ENCODE measurements around the gene FAM184A. TPM values are rescaled to one million over a fixed set of nuclear protein-coding genes. Genes with fewer than 3 reads are reported as not detected.

The FAM184A gene
- total RNA-seq, 1 donor from 2014 or later = 0.59 TPM

DNA sequence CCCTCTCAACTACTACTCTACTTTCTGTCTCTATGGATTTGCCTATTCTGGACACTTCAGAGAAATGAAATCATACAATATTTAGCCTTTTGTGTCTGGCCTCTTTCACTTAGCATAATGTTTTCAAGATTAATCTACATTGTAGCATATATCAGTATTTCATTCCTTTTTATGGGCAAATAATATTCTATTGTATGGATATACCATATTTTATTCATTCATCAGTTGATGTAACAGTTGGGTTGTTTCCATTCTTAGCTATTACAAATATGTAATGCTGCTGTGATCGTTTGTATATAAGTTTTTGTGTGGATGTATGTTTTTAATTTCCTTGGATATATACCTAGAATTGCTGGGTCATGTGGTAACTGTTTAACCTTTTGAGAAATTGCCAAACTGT is 23.4 kb downstream of the FAM184A start:
- Mint-ChIP-seq H3K27me3 (ENCODE audit: unreplicated experiment) (peaks cover 3% of the 10 kb centered on the region), H3K9me3 (ENCODE audit: unreplicated experiment) (no peaks in the 10 kb centered on the region), H3K4me1 (ENCODE audit: unreplicated experiment) (no peaks in the 10 kb centered on the region), H3K27ac (ENCODE audit: unreplicated experiment) (no peak overlapping the region), H3K4me3 (ENCODE audit: unreplicated experiment) (no peak overlapping the region), H3K36me3 (ENCODE audit: unreplicated experiment) (no peaks in the 10 kb centered on the region)
- no peak for DNase-seq (ENCODE audit: extremely low spot score, unreplicated experiment)
- TF ChIP-seq, protein P1, sequence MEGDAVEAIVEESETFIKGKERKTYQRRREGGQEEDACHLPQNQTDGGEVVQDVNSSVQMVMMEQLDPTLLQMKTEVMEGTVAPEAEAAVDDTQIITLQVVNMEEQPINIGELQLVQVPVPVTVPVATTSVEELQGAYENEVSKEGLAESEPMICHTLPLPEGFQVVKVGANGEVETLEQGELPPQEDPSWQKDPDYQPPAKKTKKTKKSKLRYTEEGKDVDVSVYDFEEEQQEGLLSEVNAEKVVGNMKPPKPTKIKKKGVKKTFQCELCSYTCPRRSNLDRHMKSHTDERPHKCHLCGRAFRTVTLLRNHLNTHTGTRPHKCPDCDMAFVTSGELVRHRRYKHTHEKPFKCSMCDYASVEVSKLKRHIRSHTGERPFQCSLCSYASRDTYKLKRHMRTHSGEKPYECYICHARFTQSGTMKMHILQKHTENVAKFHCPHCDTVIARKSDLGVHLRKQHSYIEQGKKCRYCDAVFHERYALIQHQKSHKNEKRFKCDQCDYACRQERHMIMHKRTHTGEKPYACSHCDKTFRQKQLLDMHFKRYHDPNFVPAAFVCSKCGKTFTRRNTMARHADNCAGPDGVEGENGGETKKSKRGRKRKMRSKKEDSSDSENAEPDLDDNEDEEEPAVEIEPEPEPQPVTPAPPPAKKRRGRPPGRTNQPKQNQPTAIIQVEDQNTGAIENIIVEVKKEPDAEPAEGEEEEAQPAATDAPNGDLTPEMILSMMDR (IDR thresholded peaks at IDR 0.05) = no peak

DNA sequence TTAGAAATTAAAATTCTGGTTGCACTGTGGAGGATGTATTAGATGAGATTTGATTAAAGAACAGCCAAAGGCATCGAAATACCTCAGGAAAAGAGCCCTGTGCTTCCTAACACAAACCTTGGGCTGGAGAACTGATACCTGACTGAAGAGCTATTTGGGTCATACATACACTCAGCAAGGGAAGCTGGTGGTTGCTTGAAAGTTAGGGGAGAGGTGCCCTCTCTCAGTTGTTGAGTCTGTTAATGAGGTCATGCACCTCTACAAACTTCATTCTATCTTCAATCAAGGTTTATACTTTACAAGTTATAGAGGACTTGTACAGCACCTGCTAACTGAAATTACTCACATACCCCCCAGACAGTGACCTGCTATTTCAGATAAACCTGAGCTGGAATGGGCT is 25.5 kb downstream of the FAM184A start:
- Mint-ChIP-seq H3K27ac (ENCODE audit: unreplicated experiment) (no peak overlapping the region), H3K9me3 (ENCODE audit: unreplicated experiment) (no peaks in the 10 kb centered on the region), H3K27me3 (ENCODE audit: unreplicated experiment) (peaks cover 3% of the 10 kb centered on the region), H3K4me3 (ENCODE audit: unreplicated experiment) (no peak overlapping the region), H3K36me3 (ENCODE audit: unreplicated experiment) (no peaks in the 10 kb centered on the region), H3K4me1 (ENCODE audit: unreplicated experiment) (no peaks in the 10 kb centered on the region)
- TF ChIP-seq, protein P1 (IDR thresholded peaks at IDR 0.05) = no peak
- DNase-seq (ENCODE audit: extremely low spot score, unreplicated experiment) = no peak

DNA sequence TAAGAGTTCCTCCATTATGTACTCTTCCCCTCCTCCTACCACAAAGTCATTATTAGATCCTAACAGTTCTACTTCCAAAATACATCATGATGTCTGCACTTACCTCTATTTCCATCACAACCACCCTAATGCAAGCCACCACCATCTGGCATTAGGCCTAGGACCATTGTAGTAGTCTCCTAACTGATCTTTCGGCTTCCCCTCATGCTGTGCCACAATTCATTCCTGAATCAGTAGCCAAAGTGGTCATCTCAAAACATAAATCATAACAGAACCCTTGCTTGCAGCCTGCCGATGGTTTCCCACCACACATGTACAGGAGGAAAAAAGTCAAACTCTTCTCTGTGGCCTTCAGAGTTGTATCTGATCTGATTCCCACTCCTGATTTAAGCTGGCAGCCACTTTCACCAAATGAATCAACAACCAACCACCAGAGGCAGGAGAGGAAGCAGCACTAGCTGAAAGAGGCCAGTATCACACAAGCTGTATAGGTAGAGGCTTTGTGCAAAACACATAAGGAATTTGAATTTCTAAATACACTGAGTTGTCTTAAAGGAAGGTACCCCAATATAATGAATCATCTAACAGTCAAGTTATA is 26.1 kb downstream of the FAM184A start:
- H3K27ac Mint-ChIP-seq (ENCODE audit: unreplicated experiment) = no peak overlapping the region
- H3K9me3 Mint-ChIP-seq (ENCODE audit: unreplicated experiment) = no peaks in the 10 kb centered on the region
- peaks cover 3% of the 10 kb centered on the region for H3K27me3 Mint-ChIP-seq (ENCODE audit: unreplicated experiment)
- H3K4me3 Mint-ChIP-seq (ENCODE audit: unreplicated experiment) = no peak overlapping the region
- no peaks in the 10 kb centered on the region for H3K36me3 Mint-ChIP-seq (ENCODE audit: unreplicated experiment)
- DNase-seq (ENCODE audit: extremely low spot score, unreplicated experiment) = no peak
- H3K4me1 Mint-ChIP-seq (ENCODE audit: unreplicated experiment) = no peaks in the 10 kb centered on the region
- TF ChIP-seq, protein P1 (IDR thresholded peaks at IDR 0.05) = no peak

- no peak overlapping the region for H3K27ac Mint-ChIP-seq (ENCODE audit: unreplicated experiment)
- TF ChIP-seq, protein P1 (IDR thresholded peaks at IDR 0.05) = no peak
- no peaks in the 10 kb centered on the region for H3K4me1 Mint-ChIP-seq (ENCODE audit: unreplicated experiment)
- H3K4me3 Mint-ChIP-seq (ENCODE audit: unreplicated experiment) = no peak overlapping the region
- no peaks in the 10 kb centered on the region for H3K36me3 Mint-ChIP-seq (ENCODE audit: unreplicated experiment)
- H3K9me3 Mint-ChIP-seq (ENCODE audit: unreplicated experiment) = no peaks in the 10 kb centered on the region
- peaks cover 2% of the 10 kb centered on the region for H3K27me3 Mint-ChIP-seq (ENCODE audit: unreplicated experiment)
- no peak for DNase-seq (ENCODE audit: extremely low spot score, unreplicated experiment)
These were observed 34.2 kb downstream of the FAM184A start for GRCh38 chr6:119044255-119044654.

DNA sequence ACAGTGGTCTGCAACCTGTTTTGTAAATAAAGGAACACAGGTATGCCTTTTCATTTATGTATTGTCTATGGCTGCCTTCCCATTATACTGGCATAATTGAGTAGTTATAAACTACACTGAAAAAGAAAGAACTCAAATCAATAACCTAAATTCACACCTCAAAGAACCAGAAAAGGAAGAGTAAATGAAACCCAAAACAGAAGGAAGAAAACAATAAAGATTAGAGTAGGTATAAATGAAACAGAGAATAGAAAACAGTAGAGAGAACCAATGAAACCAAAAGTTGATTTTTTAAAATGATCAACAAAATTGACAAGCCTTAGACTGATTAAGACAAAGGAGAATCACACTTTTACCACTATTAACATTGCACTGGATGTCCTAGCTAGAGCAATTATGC is 34.7 kb downstream of the FAM184A start:
- H3K27me3 Mint-ChIP-seq (ENCODE audit: unreplicated experiment) = peaks cover 2% of the 10 kb centered on the region
- TF ChIP-seq, protein P1 (IDR thresholded peaks at IDR 0.05) = no peak
- H3K4me3 Mint-ChIP-seq (ENCODE audit: unreplicated experiment) = no peak overlapping the region
- H3K4me1 Mint-ChIP-seq (ENCODE audit: unreplicated experiment) = no peaks in the 10 kb centered on the region
- no peak overlapping the region for H3K27ac Mint-ChIP-seq (ENCODE audit: unreplicated experiment)
- H3K36me3 Mint-ChIP-seq (ENCODE audit: unreplicated experiment) = no peaks in the 10 kb centered on the region
- no peak for DNase-seq (ENCODE audit: extremely low spot score, unreplicated experiment)
- no peaks in the 10 kb centered on the region for H3K9me3 Mint-ChIP-seq (ENCODE audit: unreplicated experiment)

Measured in osteocyte (in vitro differentiated cells).